Measurements from ENCODE around the gene TAF1C. TPM values are rescaled to one million over a fixed set of nuclear protein-coding genes. Genes with fewer than 3 reads are reported as not detected.

TAF1C gene
- total RNA-seq, 1 donor from 2014 or later, result 74.7 TPM

DNA sequence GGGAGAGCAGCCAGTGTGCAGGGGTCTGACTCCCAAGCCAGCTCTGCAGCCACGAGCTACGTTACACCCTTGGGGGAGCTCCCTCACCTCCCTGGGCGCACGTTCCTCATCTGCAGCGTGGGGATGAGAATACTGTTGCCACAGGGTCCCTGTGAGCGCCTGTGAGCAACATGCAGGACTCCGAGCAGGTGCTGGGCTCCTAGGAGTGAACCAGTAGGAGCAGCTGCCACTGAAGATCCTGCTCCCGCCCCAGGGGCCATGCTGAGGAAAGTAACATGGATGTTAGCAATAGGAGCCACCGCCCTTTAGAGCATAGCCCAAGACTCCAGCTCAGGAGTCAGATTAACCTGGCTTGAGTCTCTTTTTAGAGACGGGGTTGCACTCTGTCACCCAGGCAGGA lies 25.8 kb downstream of the TAF1C start:
- DNase-seq, result no peak
- no peaks in the 10 kb centered on the region for H3K4me1 Mint-ChIP-seq (ENCODE audit: low read depth, unreplicated experiment)
- H3K27me3 Mint-ChIP-seq (ENCODE audit: unreplicated experiment), result no peaks in the 10 kb centered on the region
- H3K27ac Mint-ChIP-seq (ENCODE audit: unreplicated experiment), result no peak overlapping the region
- H3K9me3 Mint-ChIP-seq (ENCODE audit: unreplicated experiment), result no peaks in the 10 kb centered on the region
- TF ChIP-seq, protein P1, sequence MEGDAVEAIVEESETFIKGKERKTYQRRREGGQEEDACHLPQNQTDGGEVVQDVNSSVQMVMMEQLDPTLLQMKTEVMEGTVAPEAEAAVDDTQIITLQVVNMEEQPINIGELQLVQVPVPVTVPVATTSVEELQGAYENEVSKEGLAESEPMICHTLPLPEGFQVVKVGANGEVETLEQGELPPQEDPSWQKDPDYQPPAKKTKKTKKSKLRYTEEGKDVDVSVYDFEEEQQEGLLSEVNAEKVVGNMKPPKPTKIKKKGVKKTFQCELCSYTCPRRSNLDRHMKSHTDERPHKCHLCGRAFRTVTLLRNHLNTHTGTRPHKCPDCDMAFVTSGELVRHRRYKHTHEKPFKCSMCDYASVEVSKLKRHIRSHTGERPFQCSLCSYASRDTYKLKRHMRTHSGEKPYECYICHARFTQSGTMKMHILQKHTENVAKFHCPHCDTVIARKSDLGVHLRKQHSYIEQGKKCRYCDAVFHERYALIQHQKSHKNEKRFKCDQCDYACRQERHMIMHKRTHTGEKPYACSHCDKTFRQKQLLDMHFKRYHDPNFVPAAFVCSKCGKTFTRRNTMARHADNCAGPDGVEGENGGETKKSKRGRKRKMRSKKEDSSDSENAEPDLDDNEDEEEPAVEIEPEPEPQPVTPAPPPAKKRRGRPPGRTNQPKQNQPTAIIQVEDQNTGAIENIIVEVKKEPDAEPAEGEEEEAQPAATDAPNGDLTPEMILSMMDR (IDR thresholded peaks at IDR 0.05; ENCODE audit: partially characterized antibody, unreplicated experiment), result no peak
- no peak overlapping the region for H3K4me3 Mint-ChIP-seq (ENCODE audit: unreplicated experiment)
- H3K36me3 Mint-ChIP-seq (ENCODE audit: unreplicated experiment), result no peaks in the 10 kb centered on the region

DNA sequence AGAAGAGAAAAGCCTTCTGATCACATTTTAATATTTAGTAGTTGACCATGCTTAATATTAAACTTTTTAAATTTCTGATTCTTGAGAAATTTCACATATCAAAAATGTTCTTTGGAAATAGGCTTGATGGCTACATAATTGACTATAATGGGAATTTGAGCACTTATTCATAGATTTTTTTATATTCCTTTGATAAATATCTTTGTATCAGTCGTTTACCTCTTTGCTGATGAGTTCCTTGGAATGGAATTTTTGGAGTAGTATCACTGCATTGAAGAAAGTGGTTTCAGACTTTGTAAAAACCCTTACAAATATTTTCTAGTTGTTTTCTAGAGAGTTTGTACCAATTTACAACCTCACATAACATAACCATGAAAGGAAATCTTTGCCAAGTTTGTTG lies 27.1 kb downstream of the TAF1C start:
- no peaks in the 10 kb centered on the region for H3K36me3 Mint-ChIP-seq (ENCODE audit: unreplicated experiment)
- H3K4me1 Mint-ChIP-seq (ENCODE audit: low read depth, unreplicated experiment), result no peaks in the 10 kb centered on the region
- TF ChIP-seq, protein P1 (IDR thresholded peaks at IDR 0.05; ENCODE audit: partially characterized antibody, unreplicated experiment), result no peak
- H3K27me3 Mint-ChIP-seq (ENCODE audit: unreplicated experiment), result no peaks in the 10 kb centered on the region
- no peak overlapping the region for H3K4me3 Mint-ChIP-seq (ENCODE audit: unreplicated experiment)
- H3K27ac Mint-ChIP-seq (ENCODE audit: unreplicated experiment), result no peak overlapping the region
- DNase-seq, result no peak
- no peaks in the 10 kb centered on the region for H3K9me3 Mint-ChIP-seq (ENCODE audit: unreplicated experiment)

DNA sequence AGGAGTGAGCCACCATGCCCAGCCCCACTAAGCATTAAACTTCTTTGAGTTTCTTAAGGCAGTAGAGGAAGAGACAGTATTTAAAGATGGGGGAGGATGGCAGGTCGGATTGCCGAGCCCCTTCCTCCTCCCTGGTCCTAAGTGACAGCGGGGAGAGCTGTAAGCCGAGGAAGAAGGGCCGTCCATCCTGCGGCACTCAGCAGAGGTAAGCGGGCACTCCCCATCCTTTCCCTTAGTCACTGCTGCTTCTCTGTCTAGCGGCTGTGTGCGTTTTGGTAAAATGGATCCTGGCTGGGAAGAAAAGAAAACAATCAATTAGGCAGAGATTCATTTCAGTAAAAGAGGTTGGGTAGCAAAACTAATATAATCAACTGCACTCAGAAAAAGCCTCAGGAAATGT lies 27.9 kb downstream of the TAF1C start:
- H3K36me3 Mint-ChIP-seq (ENCODE audit: unreplicated experiment), result no peaks in the 10 kb centered on the region
- no peaks in the 10 kb centered on the region for H3K9me3 Mint-ChIP-seq (ENCODE audit: unreplicated experiment)
- TF ChIP-seq, protein P1 (IDR thresholded peaks at IDR 0.05; ENCODE audit: partially characterized antibody, unreplicated experiment), result no peak
- H3K4me3 Mint-ChIP-seq (ENCODE audit: unreplicated experiment), result no peak overlapping the region
- no peak for DNase-seq
- H3K27me3 Mint-ChIP-seq (ENCODE audit: unreplicated experiment), result no peaks in the 10 kb centered on the region
- H3K27ac Mint-ChIP-seq (ENCODE audit: unreplicated experiment), result no peak overlapping the region
- peaks cover 4% of the 10 kb centered on the region for H3K4me1 Mint-ChIP-seq (ENCODE audit: low read depth, unreplicated experiment)

DNA sequence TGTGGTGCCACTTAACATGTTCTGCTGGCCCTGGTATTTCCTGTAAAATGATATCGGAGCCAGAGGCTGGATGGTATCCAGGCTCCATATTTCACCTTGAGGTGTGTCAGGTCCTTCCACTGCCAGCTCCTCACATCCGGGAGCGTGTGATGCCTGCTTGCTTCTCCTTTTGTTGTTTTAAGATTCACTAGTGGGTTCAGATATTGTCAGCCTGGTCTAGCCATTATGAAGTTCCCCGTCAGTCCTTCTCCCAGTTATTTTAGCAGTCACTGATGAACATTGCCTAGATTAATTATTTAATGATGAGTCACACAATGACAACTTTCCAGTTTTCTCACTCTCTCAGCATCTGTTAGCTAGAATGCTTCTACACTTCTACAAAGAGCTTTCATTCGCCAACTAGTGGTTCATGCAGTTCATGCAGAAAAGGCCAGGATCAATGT lies 30.5 kb downstream of the TAF1C start:
- Mint-ChIP-seq H3K4me3 (ENCODE audit: unreplicated experiment) (no peak overlapping the region), H3K4me1 (ENCODE audit: low read depth, unreplicated experiment) (peaks cover 4% of the 10 kb centered on the region), H3K27ac (ENCODE audit: unreplicated experiment) (no peak overlapping the region), H3K27me3 (ENCODE audit: unreplicated experiment) (no peaks in the 10 kb centered on the region), H3K36me3 (ENCODE audit: unreplicated experiment) (no peaks in the 10 kb centered on the region), H3K9me3 (ENCODE audit: unreplicated experiment) (no peaks in the 10 kb centered on the region)
- no peak for DNase-seq
- TF ChIP-seq, protein P1 (IDR thresholded peaks at IDR 0.05; ENCODE audit: partially characterized antibody, unreplicated experiment), result no peak

DNA sequence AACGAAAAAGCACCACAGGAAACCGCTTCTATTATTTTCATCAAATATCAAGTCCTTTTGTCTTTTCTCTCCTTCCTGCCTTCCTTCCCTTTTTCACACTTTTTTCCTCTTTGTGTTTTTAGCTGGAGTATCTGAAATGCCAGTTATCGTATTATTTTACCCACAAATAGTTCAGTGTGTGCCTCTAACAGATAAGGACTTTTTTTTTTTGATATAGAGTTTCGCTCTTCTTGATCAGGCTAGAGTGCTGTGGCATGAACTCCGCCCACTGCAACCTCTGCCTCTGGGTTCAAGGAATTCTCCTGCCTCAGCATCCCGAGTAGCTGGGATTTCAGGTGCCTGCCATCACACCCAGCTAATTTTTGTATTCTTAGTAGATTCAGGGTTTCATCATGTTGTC lies 31.1 kb downstream of the TAF1C start:
- H3K27me3 Mint-ChIP-seq (ENCODE audit: unreplicated experiment), result no peaks in the 10 kb centered on the region
- TF ChIP-seq, protein P1 (IDR thresholded peaks at IDR 0.05; ENCODE audit: partially characterized antibody, unreplicated experiment), result no peak
- peaks cover 4% of the 10 kb centered on the region for H3K4me1 Mint-ChIP-seq (ENCODE audit: low read depth, unreplicated experiment)
- DNase-seq, result no peak
- no peaks in the 10 kb centered on the region for H3K36me3 Mint-ChIP-seq (ENCODE audit: unreplicated experiment)
- H3K9me3 Mint-ChIP-seq (ENCODE audit: unreplicated experiment), result no peaks in the 10 kb centered on the region
- H3K27ac Mint-ChIP-seq (ENCODE audit: unreplicated experiment), result no peak overlapping the region
- no peak overlapping the region for H3K4me3 Mint-ChIP-seq (ENCODE audit: unreplicated experiment)

All from glutamatergic neuron (in vitro differentiated cells).